HepG2 (cell line): ENCODE results near the gene CYYR1. TPM values are rescaled to one million over a fixed set of nuclear protein-coding genes. Genes with fewer than 3 reads are reported as not detected.

Experiments
- ATAC-seq: fragments of 200-7000 bp; cut with Tn5 transposase; 3 replicates; pipeline ENCODE4 v1.9.1; 2020; ENCODE audit warnings: mild to moderate bottlenecking, moderate library complexity
- BruUV-seq: library from RNA; stranded (reverse); fragments of 400-500 nt; replicated peaks from 2 replicates; lab custom pipeline; 2021; lab: Mats Ljungman, UMichigan
- CTCF ChIA-PET: fragments of 300-600 bp; formaldehyde crosslinking; extraction: SDS; loops from one replicate; lab custom pipeline; 2021; ENCODE audit warnings: low total read pairs, inconsistent platforms, low intra/inter-chr PET ratio; lab: Yijun Ruan, JAX
- POLR2A ChIA-PET: fragments of 350-600 bp; sonication (Branson Sonifier 250); formaldehyde crosslinking; loops from one replicate; lab custom pipeline; 2020; ENCODE audit warnings: antibody characterized with exemption, inconsistent platforms; lab: Yijun Ruan, JAX
- DNase-seq: peaks from one replicate; pipeline ENCODE4 v3.0.0-alpha.2; 2015; ENCODE audit warnings: low spot score
- FAIRE-seq: peaks from 3 replicates; lab custom pipeline; 2011; peaks lifted over from hg19 to GRCh38; lab: Jason Lieb, UNC
- H2AFZ ChIP-seq: one replicate; pipeline ENCODE4 v1.6.1; 2011; ENCODE audit warnings: low read length, inconsistent platforms
- H3K27ac ChIP-seq: fragments of 300-600 bp; 3 replicates; pipeline ENCODE4 v1.8.0; 2011; ENCODE audit warnings: mixed run types, mild to moderate bottlenecking, mixed read lengths, low read length, inconsistent platforms; ENCODE audit not compliant: insufficient read depth; ENCODE audit errors: extremely low read length
- H3K27me3 ChIP-seq, 2 experiments: fragments of 200-600 bp in 1 of 2; 2 replicates in 1 of 2; 3 replicates in 1 of 2; pipeline versions ENCODE4 v1.6.0 to v1.8.0; 2011; ENCODE audit warnings: low read length in 2 of 2, mild to moderate bottlenecking in 2 of 2, moderate library complexity in 2 of 2, inconsistent platforms in 1 of 2; ENCODE audit not compliant: insufficient read depth in 2 of 2, control insufficient read depth in 1 of 2
- H3K36me3 ChIP-seq, 2 experiments: fragments of 200-600 bp in 1 of 2; replicated peaks in 1 of 2; 2 replicates in 1 of 2; 3 replicates in 1 of 2; pipeline versions ENCODE4 v1.5.1 to v1.8.0; 2011; ENCODE audit warnings: low read length in 2 of 2, inconsistent platforms in 1 of 2; ENCODE audit not compliant: insufficient read depth in 2 of 2, control insufficient read depth in 1 of 2
- H3K4me1 ChIP-seq: 2 replicates; pipeline ENCODE4 v1.5.1; 2012; ENCODE audit warnings: low read length, inconsistent platforms; ENCODE audit not compliant: insufficient read depth
- H3K4me2 ChIP-seq: 2 replicates; pipeline ENCODE4 v1.6.0; 2011; ENCODE audit warnings: low read depth, low read length, inconsistent platforms
- H3K4me3 ChIP-seq, 3 experiments: fragments of 200-600 bp in 1 of 3; sonication (generic), shearing (Covaris generic) in 1 of 3; replicated peaks in 1 of 3; 2 replicates each; pipeline ENCODE4 v1.5.1; 2011 to 2016; ENCODE audit warnings: low read length in 3 of 3, inconsistent platforms in 2 of 3, low read depth in 2 of 3, mild to moderate bottlenecking in 2 of 3, control low read depth in 1 of 3, mixed read lengths in 1 of 3; ENCODE audit not compliant: insufficient read depth in 1 of 3
- H3K79me2 ChIP-seq: one replicate; pipeline ENCODE4 v1.6.1; 2011; ENCODE audit warnings: low read length, inconsistent platforms; ENCODE audit not compliant: insufficient read depth
- H3K9ac ChIP-seq: 2 replicates; pipeline ENCODE4 v1.6.0; 2011; ENCODE audit warnings: mild to moderate bottlenecking, low read depth, low read length, inconsistent platforms; ENCODE audit not compliant: insufficient read depth
- H3K9me3 ChIP-seq: 2 replicates; pipeline ENCODE4 v1.5.1; 2012; ENCODE audit warnings: mild to moderate bottlenecking, low read length
- H4K20me1 ChIP-seq: 2 replicates; pipeline ENCODE4 v1.6.0; 2011; ENCODE audit warnings: inconsistent platforms, mild to moderate bottlenecking, low read length, moderate library complexity; ENCODE audit not compliant: insufficient read depth
- AGO1 ChIP-seq: fragments of 200-400 bp; formaldehyde crosslinking; IDR thresholded peaks from 2 replicates; pipeline ENCODE4 v1.6.1; 2017; ENCODE audit warnings: mild to moderate bottlenecking, low read depth, low read length, moderate library complexity; ENCODE audit not compliant: poor library complexity, severe bottlenecking
- ATRX ChIP-seq: sonication (generic); formaldehyde crosslinking; IDR thresholded peaks from 2 replicates; pipeline ENCODE4 v1.4.0; 2020; ENCODE audit warnings: missing genetic modification reagents, borderline replicate concordance
- CEBPB ChIP-seq: IDR thresholded peaks from 2 replicates; pipeline ENCODE4 v1.6.1; 2011; ENCODE audit warnings: low read depth, low read length, improper control_type of control experiment, borderline replicate concordance
- CENPX ChIP-seq: sonication (generic); formaldehyde crosslinking; IDR thresholded peaks from 2 replicates; pipeline ENCODE4 v1.9.0; 2021; ENCODE audit warnings: mild to moderate bottlenecking, missing genetic modification reagents, moderate library complexity
- FOXO1 ChIP-seq: sonication (generic); formaldehyde crosslinking; IDR thresholded peaks from 2 replicates; pipeline ENCODE4 v1.4.0; 2020; ENCODE audit warnings: missing genetic modification reagents
- HNRNPLL ChIP-seq: fragments of 200-400 bp; formaldehyde crosslinking; IDR thresholded peaks from 2 replicates; pipeline ENCODE4 v1.6.1; 2017; ENCODE audit warnings: mild to moderate bottlenecking, low read depth, low read length; ENCODE audit not compliant: poor library complexity, severe bottlenecking
- IKZF1 ChIP-seq: fragments of 450-650 bp; IDR thresholded peaks from 2 replicates; pipeline ENCODE4 v1.7.1; 2016
- MAFG ChIP-seq: sonication (generic); formaldehyde crosslinking; IDR thresholded peaks from 2 replicates; pipeline ENCODE4 v1.5.1; 2020; ENCODE audit warnings: mild to moderate bottlenecking, missing genetic modification reagents
- MEF2D ChIP-seq: sonication (generic); formaldehyde crosslinking; IDR thresholded peaks from 2 replicates; pipeline ENCODE4 v1.5.1; 2020; ENCODE audit warnings: mild to moderate bottlenecking, missing genetic modification reagents
- NFE2L1 ChIP-seq: sonication (generic); formaldehyde crosslinking; IDR thresholded peaks from 2 replicates; pipeline ENCODE4 v1.4.0; 2020; ENCODE audit warnings: missing genetic modification reagents, mild to moderate bottlenecking, borderline replicate concordance
- NONO ChIP-seq, 2 experiments: fragments of 450-650 bp in 1 of 2; sonication (generic) in 1 of 2; formaldehyde crosslinking in 1 of 2; IDR thresholded peaks in 1 of 2; conservative IDR thresholded peaks in 1 of 2; 2 replicates each; pipeline versions ENCODE4 v1.6.1 to v1.8.0; 2017 to 2022; ENCODE audit warnings: mild to moderate bottlenecking in 1 of 2, missing genetic modification reagents in 1 of 2, moderate library complexity in 1 of 2
- ZNF10 ChIP-seq: sonication (generic); formaldehyde crosslinking; IDR thresholded peaks from 2 replicates; pipeline ENCODE4 v1.4.0; 2020; ENCODE audit warnings: mild to moderate bottlenecking, low read depth, missing genetic modification reagents, borderline replicate concordance
- ZNF772 ChIP-seq: sonication (generic); formaldehyde crosslinking; IDR thresholded peaks from 2 replicates; pipeline ENCODE4 v1.5.0; 2020; ENCODE audit warnings: mild to moderate bottlenecking, missing genetic modification reagents
- ZSCAN29 ChIP-seq: sonication (generic); formaldehyde crosslinking; conservative IDR thresholded peaks from 2 replicates; pipeline ENCODE4 v1.4.0; 2020; ENCODE audit warnings: mild to moderate bottlenecking, missing genetic modification reagents
- WGBS: methylation state at CpG from one replicate; pipeline ENCODE4 v1.1.6; 2017; ENCODE audit warnings: low lambda C conversion rate; 5-methylcytosine and 5-hydroxymethylcytosine counted together
- in situ Hi-C: cut with HindIII; loops from 2 replicates; pipeline ENCODE4 v1.10.0; 2017; ENCODE audit warnings: low pct_unique_long_range_greater_than_20kb; ENCODE audit not compliant: extremely low pct_ligation_motif_present
- intact Hi-C: fragments of 100-400 bp; cut with micrococcal nuclease; formaldehyde crosslinking; loops from one replicate; pipeline ENCODE4 v1.10.0; 2022; ENCODE audit not compliant: unreplicated experiment
- polyA plus RNA-seq, 8 experiments: library from polyadenylated mRNA; depleted of rRNA in 3 of 8; stranded (reverse) in 7 of 8; unstranded in 1 of 8; fragments of >200 nt; fragmentation: Illumina TruSeq in 4 of 8; extraction: Trizol in 4 of 8; gene quantifications; 2 replicates each; pipeline versions ENCODE4 v1.2.1 to v1.2.3, GENCODE V29; 2011 to 2016; ENCODE audit warnings: low read depth in 4 of 8, missing spikeins in 1 of 8, mixed read lengths in 1 of 8; ENCODE audit not compliant: insufficient read depth in 1 of 8
- total RNA-seq, 5 experiments: library from RNA; depleted of rRNA; stranded (reverse); fragments of >200 nt; fragmentation: Illumina TruSeq; extraction: Trizol; gene quantifications; 2 replicates each; pipeline ENCODE4 v1.2.3, GENCODE V29; 2016; ENCODE audit warnings: low read depth in 1 of 5
- TF ChIP-seq, protein P1 (sequence below): IDR thresholded peaks from 2 replicates; pipeline ENCODE4 v1.6.1; 2016; ENCODE audit warnings: low read depth, missing genetic modification reagents, missing compliant biosample characterization

The CYYR1 gene
- total and polyA plus RNA-seq, 2 of the 13 experiments (the other 11 are each of a cell fraction or from before 2014, with no cell fraction given): not detected

GRCh38 chr21:26457817-26458216 is 115.3 kb downstream of the CYYR1 start:
- H3K36me3 ChIP-seq: no peaks in the 10 kb centered on the region
- no peak overlapping the region for H2AFZ ChIP-seq
- H3K27me3 ChIP-seq: no peaks in the 10 kb centered on the region
- no peak overlapping the region for H3K9ac ChIP-seq
- no TSS peak for BruUV-seq
- intact Hi-C loops: no loop called here
- no peaks in the 10 kb centered on the region for H4K20me1 ChIP-seq
- WGBS: 7% methylated on average over 3 of the region's 3 CpGs
- no peak overlapping the region for H3K27ac ChIP-seq
- no peak for FAIRE-seq
- no peaks in the 10 kb centered on the region for H3K79me2 ChIP-seq
- H3K4me2 ChIP-seq: no peak overlapping the region
- no peak for TF ChIP-seq MAFG (CRISPR knock-in tag)
- TF ChIP-seq CEBPB: peak; percentile 21; the same call in 1 of the 2 replicates
- TF ChIP-seq, all 625 proteins: peak for 1
- DNase-seq: no peak
- Histone ChIP-seq H3K9me3 (peaks cover 73% of the 10 kb centered on the region), H3K4me1 (no peaks in the 10 kb centered on the region), H3K4me3 (no peak overlapping the region)
- ChIA-PET CTCF (no interaction called here), POLR2A (no interaction called here)
- in situ Hi-C loops: no loop called here
- no peak for ATAC-seq

GRCh38 chr21:26453267-26453666 is 119.8 kb downstream of the CYYR1 start:
- H3K27me3 ChIP-seq: no peaks in the 10 kb centered on the region
- CTCF ChIA-PET: no interaction called here
- BruUV-seq: no TSS peak
- TF ChIP-seq MEF2D (no peak), FOXO1 (CRISPR knock-in tag) (no peak), NFE2L1 (CRISPR knock-in tag) (no peak), NONO (IDR thresholded peaks at IDR 0.05) (no peak), NONO (CRISPR knock-in tag; conservative IDR thresholded peaks at IDR 0.05) (no peak), AGO1 (no peak), CENPX (no peak), ATRX (CRISPR knock-in tag) (no peak), IKZF1 (no peak), HNRNPLL (no peak), ZNF10 (no peak), ZNF772 (no peak), ZSCAN29 (CRISPR knock-in tag) (no peak)
- TF ChIP-seq, protein P1, sequence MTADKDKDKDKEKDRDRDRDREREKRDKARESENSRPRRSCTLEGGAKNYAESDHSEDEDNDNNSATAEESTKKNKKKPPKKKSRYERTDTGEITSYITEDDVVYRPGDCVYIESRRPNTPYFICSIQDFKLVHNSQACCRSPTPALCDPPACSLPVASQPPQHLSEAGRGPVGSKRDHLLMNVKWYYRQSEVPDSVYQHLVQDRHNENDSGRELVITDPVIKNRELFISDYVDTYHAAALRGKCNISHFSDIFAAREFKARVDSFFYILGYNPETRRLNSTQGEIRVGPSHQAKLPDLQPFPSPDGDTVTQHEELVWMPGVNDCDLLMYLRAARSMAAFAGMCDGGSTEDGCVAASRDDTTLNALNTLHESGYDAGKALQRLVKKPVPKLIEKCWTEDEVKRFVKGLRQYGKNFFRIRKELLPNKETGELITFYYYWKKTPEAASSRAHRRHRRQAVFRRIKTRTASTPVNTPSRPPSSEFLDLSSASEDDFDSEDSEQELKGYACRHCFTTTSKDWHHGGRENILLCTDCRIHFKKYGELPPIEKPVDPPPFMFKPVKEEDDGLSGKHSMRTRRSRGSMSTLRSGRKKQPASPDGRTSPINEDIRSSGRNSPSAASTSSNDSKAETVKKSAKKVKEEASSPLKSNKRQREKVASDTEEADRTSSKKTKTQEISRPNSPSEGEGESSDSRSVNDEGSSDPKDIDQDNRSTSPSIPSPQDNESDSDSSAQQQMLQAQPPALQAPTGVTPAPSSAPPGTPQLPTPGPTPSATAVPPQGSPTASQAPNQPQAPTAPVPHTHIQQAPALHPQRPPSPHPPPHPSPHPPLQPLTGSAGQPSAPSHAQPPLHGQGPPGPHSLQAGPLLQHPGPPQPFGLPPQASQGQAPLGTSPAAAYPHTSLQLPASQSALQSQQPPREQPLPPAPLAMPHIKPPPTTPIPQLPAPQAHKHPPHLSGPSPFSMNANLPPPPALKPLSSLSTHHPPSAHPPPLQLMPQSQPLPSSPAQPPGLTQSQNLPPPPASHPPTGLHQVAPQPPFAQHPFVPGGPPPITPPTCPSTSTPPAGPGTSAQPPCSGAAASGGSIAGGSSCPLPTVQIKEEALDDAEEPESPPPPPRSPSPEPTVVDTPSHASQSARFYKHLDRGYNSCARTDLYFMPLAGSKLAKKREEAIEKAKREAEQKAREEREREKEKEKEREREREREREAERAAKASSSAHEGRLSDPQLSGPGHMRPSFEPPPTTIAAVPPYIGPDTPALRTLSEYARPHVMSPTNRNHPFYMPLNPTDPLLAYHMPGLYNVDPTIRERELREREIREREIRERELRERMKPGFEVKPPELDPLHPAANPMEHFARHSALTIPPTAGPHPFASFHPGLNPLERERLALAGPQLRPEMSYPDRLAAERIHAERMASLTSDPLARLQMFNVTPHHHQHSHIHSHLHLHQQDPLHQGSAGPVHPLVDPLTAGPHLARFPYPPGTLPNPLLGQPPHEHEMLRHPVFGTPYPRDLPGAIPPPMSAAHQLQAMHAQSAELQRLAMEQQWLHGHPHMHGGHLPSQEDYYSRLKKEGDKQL (CRISPR knock-in tag): no peak

More at GRCh38 chr21:26453267-26453666, 119.8 kb downstream of the CYYR1 start:
- FAIRE-seq (no peak), ATAC-seq (no peak), DNase-seq (no peak)
- Histone ChIP-seq H3K9me3 (peaks cover 84% of the 10 kb centered on the region), H3K36me3 (no peaks in the 10 kb centered on the region), H4K20me1 (no peaks in the 10 kb centered on the region), H3K27ac (no peak overlapping the region), H3K4me2 (no peak overlapping the region), H3K4me3 (no peak overlapping the region), H3K4me1 (no peaks in the 10 kb centered on the region), H3K79me2 (no peaks in the 10 kb centered on the region), H2AFZ (no peak overlapping the region), H3K9ac (no peak overlapping the region)
- 0% methylated on average over 1 of the region's 5 CpGs for WGBS
- POLR2A ChIA-PET: no interaction called here
- in situ Hi-C loops: no loop called here
- intact Hi-C loops: no loop called here
